ENCODE data around the gene TMEM175.

TMEM175 gene

DNA sequence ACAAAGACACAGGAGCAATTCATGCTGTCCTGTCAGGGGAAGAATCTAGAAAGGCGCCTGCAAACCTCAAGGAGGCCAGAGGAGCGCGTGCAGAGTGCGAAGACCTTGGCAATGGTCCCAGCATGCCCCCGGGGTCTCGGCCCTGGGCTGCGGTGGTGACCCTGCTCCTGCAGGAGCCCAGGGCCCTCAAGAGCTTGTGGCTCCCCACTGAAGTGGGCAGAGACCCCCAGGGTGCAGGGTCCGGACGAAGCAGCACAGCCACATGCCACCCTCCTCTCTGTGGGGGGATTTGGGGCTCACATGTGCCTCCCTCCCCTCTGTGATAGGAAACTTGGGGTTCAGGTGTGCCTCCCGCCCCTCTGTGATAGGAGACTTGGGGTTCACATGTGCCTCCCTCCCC lies 39.5 kb upstream of the TMEM175 start:
- ATAC-seq: no peak
- no peak for TF ChIP-seq ZNF70 (CRISPR knock-in tag; IDR thresholded peaks at IDR 0.05)
- no peak for TF ChIP-seq CSRNP3 (CRISPR knock-in tag; IDR thresholded peaks at IDR 0.05)
- TF ChIP-seq TSHZ2 (CRISPR knock-in tag; IDR thresholded peaks at IDR 0.05): no peak
- TF ChIP-seq ZC3H10 (CRISPR knock-in tag; IDR thresholded peaks at IDR 0.05): no peak
- TF ChIP-seq CREB5 (CRISPR knock-in tag; IDR thresholded peaks at IDR 0.05; ENCODE audit: low read depth): no peak

DNA sequence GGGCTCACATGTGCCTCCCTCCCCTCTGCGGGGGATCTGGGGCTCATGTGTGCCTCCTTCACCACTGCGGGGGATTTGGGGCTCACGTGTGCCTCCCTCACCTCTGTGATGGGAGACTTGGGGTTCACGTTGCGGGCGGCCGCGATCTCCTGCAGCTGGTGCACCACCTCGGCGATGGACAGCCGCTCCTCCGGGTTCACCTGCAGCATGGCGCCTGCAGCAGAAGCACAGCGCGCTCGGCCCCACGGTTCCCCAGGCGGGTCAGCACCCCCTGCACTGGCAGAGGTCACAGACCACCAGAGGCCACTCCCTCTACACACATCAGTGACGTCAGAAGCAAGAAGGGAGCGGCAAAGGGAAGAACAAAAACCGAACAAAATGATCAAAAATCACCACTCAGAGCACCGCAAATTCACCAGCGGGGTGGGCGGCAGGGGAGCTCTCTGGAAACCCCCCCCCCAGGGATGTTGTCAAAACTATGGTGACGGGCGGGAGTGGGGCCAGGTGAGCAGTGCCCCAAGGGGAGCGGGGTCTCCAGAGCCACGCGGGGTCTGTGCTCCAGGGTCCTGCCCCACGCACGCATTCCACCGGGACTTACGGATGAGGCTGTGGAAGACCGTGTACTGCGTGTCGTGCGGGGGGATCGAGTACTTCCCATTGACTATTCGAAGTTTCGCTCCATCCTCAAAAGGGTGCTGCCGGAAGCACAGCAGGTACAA lies 38.8 kb upstream of the TMEM175 start:
- TF ChIP-seq GLIS3 (CRISPR knock-in tag; IDR thresholded peaks at IDR 0.05) (no peak), SNAI2 (CRISPR knock-in tag; IDR thresholded peaks at IDR 0.05) (no peak), ZNF8 (CRISPR knock-in tag; IDR thresholded peaks at IDR 0.05) (no peak), POU6F1 (CRISPR knock-in tag; IDR thresholded peaks at IDR 0.05; ENCODE audit: borderline replicate concordance, low read depth) (no peak), ESRRG (CRISPR knock-in tag; IDR thresholded peaks at IDR 0.05) (no peak), ZFP30 (CRISPR knock-in tag; IDR thresholded peaks at IDR 0.05) (no peak), PPARA (CRISPR knock-in tag; IDR thresholded peaks at IDR 0.05; ENCODE audit: borderline replicate concordance) (no peak), PATZ1 (CRISPR knock-in tag; IDR thresholded peaks at IDR 0.05; ENCODE audit: borderline replicate concordance) (no peak), TCF4 (CRISPR knock-in tag; IDR thresholded peaks at IDR 0.05; ENCODE audit: borderline replicate concordance) (no peak), TSHZ2 (CRISPR knock-in tag; IDR thresholded peaks at IDR 0.05) (no peak), ZFP3 (CRISPR knock-in tag; IDR thresholded peaks at IDR 0.05) (no peak), ZC3H10 (CRISPR knock-in tag; IDR thresholded peaks at IDR 0.05) (no peak), ZNF565 (CRISPR knock-in tag; conservative IDR thresholded peaks at IDR 0.05; ENCODE audit: low read depth) (no peak), BACH2 (CRISPR knock-in tag; IDR thresholded peaks at IDR 0.05; ENCODE audit: borderline replicate concordance) (no peak)
- ATAC-seq: no peak

Measured in SK-N-SH treated with all-trans-retinoic acid at 6 μM for 48 hours (cell line).